Lung microvascular endothelial cell (primary cell): ENCODE results near the gene KNDC1. TPM values are rescaled to one million over a fixed set of nuclear protein-coding genes. Genes with fewer than 3 reads are reported as not detected.
"Not testable (repeated sequence)": the region's sequence is repeated elsewhere in the genome, so short reads cannot be mapped to it uniquely, and the experiment has no call there.

ENCODE experiments used
- DNase-seq, 2 donors: peaks; one replicate each; pipeline versions ENCODE4 v3.0.0 to v3.0.0-alpha.2; 2010; ENCODE audit warnings: low read depth in 2 of 2
- total RNA-seq: library from RNA; depleted of rRNA; stranded (reverse); fragments of >200 nt; gene quantifications from 2 replicates; pipeline ENCODE4 v1.2.1, GENCODE V29; 2014

Gene KNDC1
- total RNA-seq, 1 donor from 2014 or later = 0.20 TPM

GRCh38 chr10:133139551-133140065, 20.4 kb upstream of the KNDC1 start:
- no peak for DNase-seq

GRCh38 chr10:133140417-133141143, 19.4 kb upstream of the KNDC1 start:
- DNase-seq = no peak

- no peak for DNase-seq
Observed at GRCh38 chr10:133141144-133141957, 18.7 kb upstream of the KNDC1 start.

GRCh38 chr10:133141958-133142340, 18.1 kb upstream of the KNDC1 start:
- DNase-seq = no peak

- DNase-seq = no peak
Observed at GRCh38 chr10:133142523-133143199, 17.4 kb upstream of the KNDC1 start.

GRCh38 chr10:133143200-133143533, 16.9 kb upstream of the KNDC1 start:
- no peak for DNase-seq

- DNase-seq = no peak
Observed at GRCh38 chr10:133143546-133143945, 16.5 kb upstream of the KNDC1 start.

GRCh38 chr10:133144771-133145170, 15.2 kb upstream of the KNDC1 start:
- DNase-seq = no peak

- no peak for DNase-seq
Observed at GRCh38 chr10:133150226-133150625, 9.8 kb upstream of the KNDC1 start.

GRCh38 chr10:133150656-133151055, 9.4 kb upstream of the KNDC1 start:
- DNase-seq = no peak

GRCh38 chr10:133151071-133151470, 8.9 kb upstream of the KNDC1 start:
- DNase-seq = not testable (repeated sequence)

- no peak for DNase-seq
Observed at GRCh38 chr10:133151543-133151972, 8.5 kb upstream of the KNDC1 start.

- DNase-seq = no peak
Observed at GRCh38 chr10:133154411-133154810, 5.6 kb upstream of the KNDC1 start.

- no peak for DNase-seq
Observed at GRCh38 chr10:133154996-133155778, 4.8 kb upstream of the KNDC1 start.

GRCh38 chr10:133156674-133157579, 3.1 kb upstream of the KNDC1 start:
- DNase-seq = no peak

GRCh38 chr10:133157662-133158436, 2.2 kb upstream of the KNDC1 start:
- DNase-seq = no peak

- no peak for DNase-seq
Observed at GRCh38 chr10:133158437-133158755, 1.6 kb upstream of the KNDC1 start.

GRCh38 chr10:133158756-133159610, 1.0 kb upstream of the KNDC1 start:
- DNase-seq = no peak

- DNase-seq = no peak
Observed at GRCh38 chr10:133159611-133159949, 439 bp upstream of the KNDC1 start.
